Osteoblast (primary cell): ENCODE measurements around the gene U2AF2. TPM values are rescaled to one million over a fixed set of nuclear protein-coding genes. Genes with fewer than 3 reads are reported as not detected.
A peak's percentile ranks its signal among the peaks of the same experiment; 100 is the strongest.

ENCODE experiments used
- DNase-seq: peaks from one replicate; pipeline ENCODE4 v3.0.0; 2011; ENCODE audit warnings: low spot score, mixed read lengths; ENCODE audit not compliant: insufficient read length; ENCODE audit errors: missing footprints
- H2AFZ ChIP-seq: 2 replicates; pipeline ENCODE4 v1.6.0; 2011; ENCODE audit warnings: mild to moderate bottlenecking, low read length
- H3K27ac ChIP-seq: 2 replicates; pipeline ENCODE4 v1.5.1; 2011; ENCODE audit warnings: mild to moderate bottlenecking, low read depth, low read length, moderate library complexity
- H3K27me3 ChIP-seq: 2 replicates; pipeline ENCODE4 v1.6.0; 2012; ENCODE audit warnings: mild to moderate bottlenecking, control low read depth, inconsistent platforms, low read length, moderate library complexity; ENCODE audit not compliant: insufficient read depth
- H3K36me3 ChIP-seq: 2 replicates; pipeline ENCODE4 v1.5.1; 2011; ENCODE audit warnings: mild to moderate bottlenecking, low read length, control low read depth, moderate library complexity; ENCODE audit not compliant: insufficient read depth
- H3K4me1 ChIP-seq: 2 replicates; pipeline ENCODE4 v1.5.1; 2011; ENCODE audit warnings: mild to moderate bottlenecking, low read length, control low read depth, moderate library complexity; ENCODE audit not compliant: insufficient read depth
- H3K4me2 ChIP-seq: 2 replicates; pipeline ENCODE4 v1.6.0; 2011; ENCODE audit warnings: mild to moderate bottlenecking, low read length; ENCODE audit not compliant: insufficient read depth
- H3K4me3 ChIP-seq: fragments of 200-600 bp; sonication (generic); 3 replicates; pipeline ENCODE4 v1.5.1; 2012; ENCODE audit warnings: mild to moderate bottlenecking, low read length, inconsistent platforms; ENCODE audit not compliant: insufficient read depth
- H3K79me2 ChIP-seq: 2 replicates; pipeline ENCODE4 v1.6.0; 2012; ENCODE audit warnings: mild to moderate bottlenecking, low read length, control low read depth, inconsistent platforms; ENCODE audit not compliant: insufficient read depth
- H3K9me3 ChIP-seq: 2 replicates; pipeline ENCODE4 v1.5.1; 2011; ENCODE audit warnings: low read depth, low read length, control low read depth
- H4K20me1 ChIP-seq: 2 replicates; pipeline ENCODE4 v1.6.0; 2012; ENCODE audit warnings: mild to moderate bottlenecking, low read length, control low read depth; ENCODE audit not compliant: insufficient read depth
- total RNA-seq: library from RNA; depleted of rRNA; stranded (reverse); fragments of >200 nt; gene quantifications from 2 replicates; pipeline ENCODE4 v1.2.3, GENCODE V29; 2012
- TF ChIP-seq, protein P1 (sequence below): IDR thresholded peaks from 2 replicates; pipeline ENCODE4 v1.5.1; 2011; ENCODE audit warnings: mild to moderate bottlenecking, low read depth, low read length, moderate library complexity; ENCODE audit errors: extremely low read depth

U2AF2 gene
- total RNA-seq, 1 donor = 70.2 TPM

DNA sequence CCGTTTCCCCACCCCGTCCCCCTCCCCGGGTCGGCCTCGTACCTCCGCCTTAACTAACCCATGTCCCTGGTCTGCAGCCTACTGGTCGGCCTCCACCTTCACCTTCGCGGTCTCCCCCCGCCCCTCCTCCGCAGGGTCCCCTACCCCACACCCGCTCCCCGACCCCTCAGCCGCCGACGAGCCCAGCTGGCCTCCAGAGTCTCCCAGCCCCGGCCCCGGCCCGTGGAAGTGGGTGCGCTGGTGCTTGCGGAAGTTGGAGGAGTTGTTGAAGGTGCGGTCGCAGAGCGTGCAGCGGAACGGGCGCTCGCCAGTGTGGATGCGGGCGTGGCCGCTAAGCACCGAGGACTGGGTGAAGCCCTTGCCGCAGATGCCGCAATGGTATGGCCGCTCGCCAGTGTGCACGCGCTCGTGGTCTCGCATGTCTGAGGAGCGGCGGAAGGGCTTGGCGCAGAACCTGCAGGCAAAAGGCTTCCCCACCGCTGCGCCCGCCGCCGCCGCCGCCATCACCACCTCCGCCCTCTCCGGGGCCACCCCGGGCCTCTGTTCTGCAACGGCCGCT is 33.1 kb upstream of the U2AF2 start:
- Histone ChIP-seq H3K36me3 (peaks cover 12% of the 10 kb centered on the region), H2AFZ (no peak overlapping the region), H3K27me3 (no peaks in the 10 kb centered on the region), H3K4me1 (peaks cover 4% of the 10 kb centered on the region), H3K27ac (no peak overlapping the region), H3K9me3 (no peaks in the 10 kb centered on the region), H3K4me2 (no peak overlapping the region), H3K4me3 (no peak overlapping the region), H4K20me1 (peaks cover 7% of the 10 kb centered on the region), H3K79me2 (peaks cover 4% of the 10 kb centered on the region)
- DNase-seq = peak; percentile 14
- TF ChIP-seq, protein P1, sequence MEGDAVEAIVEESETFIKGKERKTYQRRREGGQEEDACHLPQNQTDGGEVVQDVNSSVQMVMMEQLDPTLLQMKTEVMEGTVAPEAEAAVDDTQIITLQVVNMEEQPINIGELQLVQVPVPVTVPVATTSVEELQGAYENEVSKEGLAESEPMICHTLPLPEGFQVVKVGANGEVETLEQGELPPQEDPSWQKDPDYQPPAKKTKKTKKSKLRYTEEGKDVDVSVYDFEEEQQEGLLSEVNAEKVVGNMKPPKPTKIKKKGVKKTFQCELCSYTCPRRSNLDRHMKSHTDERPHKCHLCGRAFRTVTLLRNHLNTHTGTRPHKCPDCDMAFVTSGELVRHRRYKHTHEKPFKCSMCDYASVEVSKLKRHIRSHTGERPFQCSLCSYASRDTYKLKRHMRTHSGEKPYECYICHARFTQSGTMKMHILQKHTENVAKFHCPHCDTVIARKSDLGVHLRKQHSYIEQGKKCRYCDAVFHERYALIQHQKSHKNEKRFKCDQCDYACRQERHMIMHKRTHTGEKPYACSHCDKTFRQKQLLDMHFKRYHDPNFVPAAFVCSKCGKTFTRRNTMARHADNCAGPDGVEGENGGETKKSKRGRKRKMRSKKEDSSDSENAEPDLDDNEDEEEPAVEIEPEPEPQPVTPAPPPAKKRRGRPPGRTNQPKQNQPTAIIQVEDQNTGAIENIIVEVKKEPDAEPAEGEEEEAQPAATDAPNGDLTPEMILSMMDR = no peak

DNA sequence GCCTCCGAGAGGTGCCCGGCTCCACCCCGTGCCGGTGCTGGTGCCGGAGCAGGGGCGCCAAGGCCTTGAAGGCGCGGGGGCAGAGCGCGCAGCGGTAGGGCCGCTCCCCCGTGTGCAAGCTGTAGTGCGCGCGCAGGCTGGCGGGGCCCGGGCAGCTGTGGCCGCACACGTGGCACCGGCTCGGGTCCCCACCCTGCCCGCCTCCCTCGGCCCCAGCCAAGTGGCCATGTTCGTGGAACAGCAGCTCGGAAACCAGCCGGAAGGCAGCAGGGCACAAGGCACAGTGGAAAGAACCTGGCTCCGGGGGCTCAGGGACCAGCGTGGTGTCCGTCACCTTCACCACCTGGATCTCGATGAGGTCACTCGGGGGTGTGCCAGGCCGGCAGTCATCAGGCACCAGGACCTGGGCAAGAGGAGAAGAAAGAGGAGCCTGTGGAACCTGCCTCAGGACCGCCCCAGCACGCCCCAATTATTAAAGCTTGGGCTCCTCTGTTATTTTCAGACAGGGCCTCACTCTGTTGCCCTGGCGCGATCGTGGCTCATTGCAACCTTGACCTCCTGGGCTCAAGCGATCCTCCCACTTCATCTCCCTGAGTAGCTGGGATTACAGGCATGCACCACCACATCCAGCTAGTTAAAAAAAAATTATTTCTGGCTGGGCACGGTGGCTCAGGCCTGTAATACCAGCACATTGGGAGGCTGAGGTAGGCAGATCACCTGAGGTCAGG is 32.4 kb upstream of the U2AF2 start:
- H3K9me3 ChIP-seq = no peaks in the 10 kb centered on the region
- TF ChIP-seq, protein P1 = no peak
- H3K79me2 ChIP-seq = peaks cover 4% of the 10 kb centered on the region
- peaks cover 7% of the 10 kb centered on the region for H4K20me1 ChIP-seq
- no peak overlapping the region for H3K27ac ChIP-seq
- H2AFZ ChIP-seq = no peak overlapping the region
- H3K4me2 ChIP-seq = no peak overlapping the region
- DNase-seq = peak; percentile 67
- H3K27me3 ChIP-seq = no peaks in the 10 kb centered on the region
- peaks cover 9% of the 10 kb centered on the region for H3K36me3 ChIP-seq
- peaks cover 4% of the 10 kb centered on the region for H3K4me1 ChIP-seq
- H3K4me3 ChIP-seq = no peak overlapping the region

DNA sequence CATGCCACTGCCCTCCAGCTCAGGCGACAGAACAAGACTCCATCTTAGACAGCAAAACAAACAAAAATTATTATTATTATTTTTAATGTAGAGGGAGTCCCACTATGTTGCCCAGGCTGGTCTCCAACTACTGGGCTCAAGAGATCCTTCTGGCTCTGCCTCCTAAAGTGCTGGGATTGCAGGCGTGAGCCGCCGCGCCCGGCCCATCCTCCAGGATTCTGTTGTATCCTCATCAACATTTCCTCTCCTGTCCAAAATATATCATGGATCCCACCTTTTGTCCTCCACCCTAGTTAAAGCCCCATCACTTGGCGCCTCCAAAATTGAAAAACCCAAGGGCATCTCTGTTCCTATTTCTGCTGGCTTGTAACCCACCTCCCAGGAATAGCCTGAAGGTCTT is 31.7 kb upstream of the U2AF2 start:
- Histone ChIP-seq H3K27me3 (no peaks in the 10 kb centered on the region), H3K79me2 (peaks cover 4% of the 10 kb centered on the region), H3K4me3 (no peak overlapping the region), H3K27ac (no peak overlapping the region), H3K4me1 (peaks cover 4% of the 10 kb centered on the region), H3K36me3 (peaks cover 4% of the 10 kb centered on the region), H4K20me1 (peaks cover 7% of the 10 kb centered on the region), H3K4me2 (peak overlapping the region; percentile 20), H2AFZ (no peak overlapping the region), H3K9me3 (no peaks in the 10 kb centered on the region)
- DNase-seq = no peak
- TF ChIP-seq, protein P1 = no peak

DNA sequence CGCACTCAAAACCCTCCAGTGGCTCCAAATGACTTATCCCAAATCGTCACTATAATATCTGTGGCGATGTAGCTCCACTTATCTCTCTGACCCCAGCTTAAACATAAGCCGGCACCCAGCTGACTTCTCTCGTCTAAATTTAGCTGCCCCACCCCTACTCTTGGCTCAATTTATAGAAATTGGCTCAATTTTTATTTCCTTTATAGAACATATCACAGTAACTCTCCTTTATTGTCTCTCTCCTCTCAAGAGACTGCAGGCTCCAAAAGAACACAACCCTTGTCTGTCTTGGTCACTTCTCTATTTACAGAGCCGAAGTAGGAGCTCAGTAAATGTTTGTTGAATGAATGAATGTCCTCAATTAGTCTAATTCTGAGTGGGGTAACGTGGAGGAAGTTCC is 31.3 kb upstream of the U2AF2 start:
- H4K20me1 ChIP-seq = peaks cover 7% of the 10 kb centered on the region
- H2AFZ ChIP-seq = no peak overlapping the region
- H3K79me2 ChIP-seq = peaks cover 4% of the 10 kb centered on the region
- peaks cover 4% of the 10 kb centered on the region for H3K36me3 ChIP-seq
- TF ChIP-seq, protein P1 = no peak
- DNase-seq = peak; percentile 83
- H3K4me3 ChIP-seq = peak overlapping the region; percentile 85
- no peaks in the 10 kb centered on the region for H3K9me3 ChIP-seq
- peaks cover 4% of the 10 kb centered on the region for H3K4me1 ChIP-seq
- H3K27me3 ChIP-seq = no peaks in the 10 kb centered on the region
- H3K27ac ChIP-seq = no peak overlapping the region
- peak overlapping the region; percentile 20 for H3K4me2 ChIP-seq
